AG04450 (cell line): ENCODE measurements around the gene TUT1. TPM values are rescaled to one million over a fixed set of nuclear protein-coding genes. Genes with fewer than 3 reads are reported as not detected.

Source experiments
- CTCF ChIA-PET: fragments of 300-600, 350-600 bp; formaldehyde crosslinking; extraction: SDS; loops from one replicate; lab custom pipeline; 2022; ENCODE audit warnings: antibody characterized with exemption, inconsistent platforms; lab: Charles Lee
- POLR2A ChIA-PET: fragments of 350-600 bp; formaldehyde crosslinking; extraction: SDS; loops from one replicate; lab custom pipeline; 2021; ENCODE audit warnings: antibody characterized with exemption, inconsistent platforms; lab: Yijun Ruan, JAX
- DNase-seq: peaks from one replicate; pipeline ENCODE4 v3.0.0-alpha.2; 2011; ENCODE audit warnings: low read depth, low spot score
- H3K27ac ChIP-seq: one replicate; pipeline ENCODE4 v1.5.1; 2012; ENCODE audit warnings: low read depth, low read length, control low read depth
- H3K27me3 ChIP-seq: one replicate; pipeline ENCODE4 v1.6.0; 2012; ENCODE audit warnings: low read length; ENCODE audit not compliant: control insufficient read depth, insufficient read depth
- H3K4me3 ChIP-seq: 2 replicates; pipeline ENCODE4 v1.5.1; 2011; ENCODE audit warnings: mild to moderate bottlenecking, low read depth, low read length, control low read depth
- H3K9me3 ChIP-seq: 2 replicates; pipeline ENCODE4 v1.5.1; 2012; ENCODE audit warnings: low read length; ENCODE audit not compliant: control insufficient read depth, insufficient read depth
- polyA plus RNA-seq: library from polyadenylated mRNA; depleted of rRNA; stranded (reverse); fragments of >200 nt; gene quantifications from 2 replicates; pipeline ENCODE4 v1.2.3, GENCODE V29; 2011
- TF ChIP-seq, protein P1 (sequence below): IDR thresholded peaks from 2 replicates; pipeline ENCODE4 v1.5.1; 2011; ENCODE audit warnings: low read depth, low read length, control low read depth, inconsistent platforms

The TUT1 gene
- polyA plus RNA-seq, 1 experiment = 7.8 TPM

DNA sequence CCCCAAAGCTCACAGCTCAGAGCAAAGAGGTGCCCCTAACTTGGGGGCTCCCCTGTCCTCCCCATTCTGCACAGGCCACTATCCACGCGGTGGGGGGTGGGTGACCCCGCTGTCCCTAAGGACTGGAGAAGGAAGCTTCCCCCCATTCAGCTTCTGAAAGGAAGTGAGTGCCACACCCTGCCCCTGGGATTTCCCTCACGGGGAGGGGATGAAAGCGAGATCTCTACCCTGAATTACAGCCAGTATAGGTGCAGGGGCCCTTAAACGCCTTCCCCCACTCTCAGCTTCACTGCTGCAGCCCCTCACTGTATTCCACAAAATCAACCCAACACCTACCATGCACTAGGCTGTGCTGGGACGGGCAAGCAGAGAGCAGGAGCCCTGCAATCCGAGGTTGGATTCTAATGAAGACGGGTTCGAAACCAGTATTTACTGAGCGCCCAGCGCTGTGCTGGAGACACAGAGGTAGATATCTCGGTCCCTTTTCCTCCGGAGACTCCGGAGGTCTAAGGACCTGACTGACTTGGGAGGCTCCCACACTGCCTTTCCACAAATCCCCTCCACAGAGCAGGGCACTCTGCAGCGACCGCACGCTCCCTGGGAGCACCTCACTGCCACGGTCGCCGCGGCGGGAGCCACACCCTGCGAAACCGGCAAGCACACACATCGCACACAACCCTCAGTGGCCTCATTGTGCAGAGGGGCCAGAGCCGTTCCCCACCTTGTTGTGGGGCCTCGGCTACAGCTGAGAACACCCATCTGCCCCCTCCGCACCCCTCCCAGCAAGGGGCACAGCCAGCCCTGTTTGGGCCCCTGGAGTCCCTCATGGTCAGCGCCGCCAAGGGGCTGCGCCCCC, 46.5 kb downstream of the TUT1 start:
- H3K9me3 ChIP-seq = peaks cover 6% of the 10 kb centered on the region; the same call in 1 of the 2 replicates
- H3K27me3 ChIP-seq = no peaks in the 10 kb centered on the region
- H3K27ac ChIP-seq = peak overlapping the region; percentile 57
- DNase-seq = no peak
- POLR2A ChIA-PET = interaction anchor here (0.5 to 3.5 kb wide), 9 partner anchors 9 to 150 kb away, joined by 3 to 28 read pairs (median 9); partner anchors contain the start of genes EEF1G and MTA2
- TF ChIP-seq, protein P1, sequence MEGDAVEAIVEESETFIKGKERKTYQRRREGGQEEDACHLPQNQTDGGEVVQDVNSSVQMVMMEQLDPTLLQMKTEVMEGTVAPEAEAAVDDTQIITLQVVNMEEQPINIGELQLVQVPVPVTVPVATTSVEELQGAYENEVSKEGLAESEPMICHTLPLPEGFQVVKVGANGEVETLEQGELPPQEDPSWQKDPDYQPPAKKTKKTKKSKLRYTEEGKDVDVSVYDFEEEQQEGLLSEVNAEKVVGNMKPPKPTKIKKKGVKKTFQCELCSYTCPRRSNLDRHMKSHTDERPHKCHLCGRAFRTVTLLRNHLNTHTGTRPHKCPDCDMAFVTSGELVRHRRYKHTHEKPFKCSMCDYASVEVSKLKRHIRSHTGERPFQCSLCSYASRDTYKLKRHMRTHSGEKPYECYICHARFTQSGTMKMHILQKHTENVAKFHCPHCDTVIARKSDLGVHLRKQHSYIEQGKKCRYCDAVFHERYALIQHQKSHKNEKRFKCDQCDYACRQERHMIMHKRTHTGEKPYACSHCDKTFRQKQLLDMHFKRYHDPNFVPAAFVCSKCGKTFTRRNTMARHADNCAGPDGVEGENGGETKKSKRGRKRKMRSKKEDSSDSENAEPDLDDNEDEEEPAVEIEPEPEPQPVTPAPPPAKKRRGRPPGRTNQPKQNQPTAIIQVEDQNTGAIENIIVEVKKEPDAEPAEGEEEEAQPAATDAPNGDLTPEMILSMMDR = no peak
- CTCF ChIA-PET = interaction anchor here (1.3 to 6.2 kb wide), 6 partner anchors 8 to 165 kb away, joined by 3 to 137 read pairs (median 64); partner anchors contain the start of gene TUT1
- peak overlapping the region; percentile 98 for H3K4me3 ChIP-seq

DNA sequence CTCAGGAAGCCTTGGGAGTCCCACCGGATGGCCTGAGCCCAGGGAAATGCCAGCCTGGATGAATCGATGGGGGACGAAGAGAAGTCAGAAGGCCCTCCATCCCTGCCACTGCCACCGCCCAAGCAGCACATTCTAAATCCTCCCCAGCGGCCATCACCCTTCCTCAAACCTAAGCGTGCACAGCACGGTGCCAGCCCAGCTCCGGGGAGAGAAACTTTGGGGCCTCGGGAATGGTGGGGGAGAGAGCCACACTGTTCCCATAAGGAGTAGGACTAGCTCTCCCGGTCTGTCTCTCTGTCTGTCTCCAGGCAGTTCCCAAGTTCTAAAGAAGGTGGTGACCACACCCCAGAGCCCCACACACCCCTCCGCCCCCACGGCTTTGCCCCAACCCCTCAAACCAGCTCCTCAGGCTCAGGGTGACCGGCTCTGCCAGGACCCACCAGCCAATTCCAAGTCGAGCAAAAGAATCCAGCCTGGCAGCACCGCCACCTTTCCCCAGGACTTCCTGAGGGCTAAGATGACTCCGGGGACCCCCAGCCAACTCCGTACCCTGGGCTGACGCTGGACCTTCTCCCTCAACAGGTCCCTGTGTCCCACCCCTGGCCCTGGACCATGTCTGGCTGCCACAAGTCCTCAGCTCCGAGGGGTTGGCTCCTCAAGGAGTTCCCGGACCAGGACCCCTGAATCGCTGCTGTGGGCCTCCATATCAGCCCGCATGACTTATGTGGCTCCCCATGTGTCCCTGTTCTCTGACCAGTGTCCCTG, 47.5 kb downstream of the TUT1 start:
- Histone ChIP-seq H3K27me3 (no peaks in the 10 kb centered on the region), H3K9me3 (peaks cover 6% of the 10 kb centered on the region; the same call in 1 of the 2 replicates), H3K4me3 (peak overlapping the region; percentile 98), H3K27ac (peak overlapping the region; percentile 11)
- TF ChIP-seq, protein P1 = no peak
- DNase-seq = no peak
- ChIA-PET CTCF (interaction anchor here (0.6 to 6.2 kb wide), 23 partner anchors 9 to 168 kb away, joined by 3 to 137 read pairs (median 13); partner anchors contain the start of genes EEF1G, LRRN4CL, SCGB1A1 and TUT1), POLR2A (interaction anchor here (0.6 to 3.5 kb wide), 8 partner anchors 10 to 297 kb away, joined by 3 to 28 read pairs (median 10); partner anchors contain the start of genes C11orf98, CSKMT and EEF1G)

DNA sequence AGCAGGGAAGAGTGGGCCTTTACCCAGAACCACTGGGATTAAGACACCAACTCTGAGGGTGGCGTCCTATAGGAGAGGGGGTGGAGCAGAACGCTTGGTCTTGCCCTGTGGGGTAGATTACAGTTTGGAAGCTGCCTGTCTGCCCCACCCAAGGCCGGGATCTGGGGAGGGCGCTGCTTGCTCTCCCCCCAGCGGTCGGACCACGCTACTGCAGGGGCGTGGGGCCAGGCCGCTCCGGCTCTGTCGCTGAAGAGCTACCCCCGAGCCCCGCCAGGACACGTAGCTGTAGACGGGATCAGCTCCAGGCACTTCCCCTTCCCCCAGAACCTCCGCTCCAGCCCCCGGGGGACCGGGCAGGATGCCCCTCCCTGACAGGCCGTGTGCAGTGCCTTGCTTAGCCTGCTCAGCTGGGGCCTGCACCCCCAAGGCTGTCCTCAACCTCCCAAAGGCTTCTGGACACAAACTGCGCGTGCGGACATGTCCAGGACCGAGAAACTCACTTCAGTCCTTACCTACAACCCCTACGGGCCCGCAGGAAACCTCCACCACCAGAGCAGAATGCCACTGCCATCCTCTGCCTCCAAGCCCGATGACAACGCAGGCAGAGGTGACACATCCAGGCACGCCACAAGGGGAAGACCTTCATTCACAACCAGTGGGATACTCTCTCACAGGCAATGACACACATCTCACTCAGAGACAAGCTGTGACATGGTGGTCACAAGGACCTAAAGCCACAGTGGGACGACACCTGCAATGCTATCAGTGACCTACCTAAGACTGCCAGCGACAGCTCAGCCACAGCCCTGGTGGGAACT, 48.4 kb downstream of the TUT1 start:
- CTCF ChIA-PET = interaction anchor here (0.6 to 6.2 kb wide), 41 partner anchors 9 to 168 kb away, joined by 3 to 137 read pairs (median 7); partner anchors contain the start of genes EEF1G, LRRN4CL, SCGB1A1 and TUT1
- POLR2A ChIA-PET = interaction anchor here (0.7 to 3.5 kb wide), 8 partner anchors 11 to 298 kb away, joined by 4 to 28 read pairs (median 12); partner anchors contain the start of genes C11orf98, CSKMT and EEF1G
- TF ChIP-seq, protein P1 = peak; percentile 98
- peaks cover 6% of the 10 kb centered on the region; the same call in 1 of the 2 replicates for H3K9me3 ChIP-seq
- peak overlapping the region; percentile 98 for H3K4me3 ChIP-seq
- peak overlapping the region; percentile 39 for H3K27ac ChIP-seq
- DNase-seq = no peak
- H3K27me3 ChIP-seq = no peaks in the 10 kb centered on the region

DNA sequence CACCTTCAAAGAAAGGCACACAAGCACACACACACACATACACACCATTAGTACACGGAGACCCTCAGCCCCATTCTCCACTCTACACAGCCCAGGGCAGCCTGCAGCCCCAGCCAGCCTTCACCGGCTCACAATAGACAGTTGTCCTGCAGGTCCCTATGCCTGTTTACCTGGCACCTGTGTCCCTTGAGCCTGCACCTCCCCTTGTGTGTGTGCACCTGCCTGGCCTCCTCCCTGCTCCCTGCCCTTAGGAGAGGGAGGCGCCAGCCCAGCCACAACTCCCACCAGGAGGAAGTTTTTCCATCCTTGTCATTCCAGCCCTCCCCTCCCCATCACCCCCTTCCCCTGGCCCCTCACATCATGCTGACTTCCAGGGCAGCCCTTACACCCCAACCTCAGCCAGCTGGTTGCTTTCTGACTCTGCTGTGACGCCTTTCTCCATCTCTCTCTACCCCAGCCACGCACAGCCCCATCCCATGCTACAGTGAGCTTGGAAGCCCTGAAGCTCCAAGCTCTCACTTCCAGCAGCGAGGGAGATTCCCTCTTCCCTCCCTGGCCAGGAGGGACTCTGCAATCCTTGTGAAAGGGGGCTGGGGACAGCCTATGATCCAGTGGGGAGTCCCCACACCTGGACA, 49.1 kb downstream of the TUT1 start:
- no peak for DNase-seq
- ChIA-PET CTCF (interaction anchor here (0.5 to 6.2 kb wide), 29 partner anchors 10 to 151 kb away, joined by 3 to 137 read pairs (median 9); partner anchors contain the start of genes EEF1G, SCGB1A1 and TUT1), POLR2A (interaction anchor here (1.1 to 3.5 kb wide), 6 partner anchors 12 to 147 kb away, joined by 5 to 28 read pairs (median 14); partner anchors contain the start of genes C11orf98, CSKMT and EEF1G)
- no peaks in the 10 kb centered on the region for H3K27me3 ChIP-seq
- peak overlapping the region; percentile 39 for H3K27ac ChIP-seq
- peak overlapping the region; percentile 98 for H3K4me3 ChIP-seq
- TF ChIP-seq, protein P1 = no peak
- peaks cover 6% of the 10 kb centered on the region; the same call in 1 of the 2 replicates for H3K9me3 ChIP-seq
